K562 (cell line): ENCODE data around the gene PCID2. TPM values are rescaled to one million over a fixed set of nuclear protein-coding genes. Genes with fewer than 3 reads are reported as not detected.
A peak's percentile ranks its signal among the peaks of the same experiment; 100 is the strongest.

Source experiments
- ARID1B ChIP-seq: fragments of 450-650 bp; IDR thresholded peaks from 2 replicates; pipeline ENCODE4 v1.6.1; 2016; ENCODE audit warnings: antibody characterized with exemption, mild to moderate bottlenecking, inconsistent platforms
- ATF7 ChIP-seq: fragments of 450-650 bp; IDR thresholded peaks from 2 replicates; pipeline ENCODE4 v1.7.1; 2014; ENCODE audit warnings: mild to moderate bottlenecking, moderate library complexity
- CBFA2T3 ChIP-seq: fragments of 450-650 bp; IDR thresholded peaks from 2 replicates; pipeline ENCODE4 v1.6.1; 2017
- CREM ChIP-seq: IDR thresholded peaks from 2 replicates; pipeline ENCODE4 v1.6.1; 2014; ENCODE audit warnings: antibody characterized with exemption, low read depth
- CTBP1 ChIP-seq: fragments of 450-650 bp; IDR thresholded peaks from 2 replicates; pipeline ENCODE4 v1.6.1; 2016; ENCODE audit warnings: borderline replicate concordance
- DIDO1 ChIP-seq: fragments of 450-650 bp; IDR thresholded peaks from 2 replicates; pipeline ENCODE4 v1.6.1; 2016; ENCODE audit warnings: low read depth, missing biosample characterization, missing genetic modification characterization
- EP400 ChIP-seq: fragments of 450-650 bp; IDR thresholded peaks from 2 replicates; pipeline ENCODE4 v1.6.1; 2017; ENCODE audit warnings: antibody characterized with exemption, mild to moderate bottlenecking, moderate library complexity
- ETV6 ChIP-seq, 3 experiments: fragments of 150-350 bp in 1 of 3; sonication (generic) in 1 of 3; formaldehyde crosslinking in 1 of 3; IDR thresholded peaks; 2 replicates each; pipeline versions ENCODE4 v1.6.1 to v1.8.0; 2014 to 2022; ENCODE audit warnings: borderline replicate concordance in 2 of 3, low read depth in 2 of 3, antibody characterized with exemption in 1 of 3, low read length in 1 of 3, mild to moderate bottlenecking in 1 of 3, missing genetic modification reagents in 1 of 3
- FOXJ2 ChIP-seq: fragments of 200-800 bp; sonication (Bioruptor generic); IDR thresholded peaks from 2 replicates; pipeline ENCODE4 v1.6.1; 2016; ENCODE audit warnings: missing genetic modification characterization, missing compliant biosample characterization
- MEF2D ChIP-seq: conservative IDR thresholded peaks from 2 replicates; pipeline ENCODE4 v1.6.1; 2016; ENCODE audit warnings: low read depth, missing genetic modification characterization, missing compliant biosample characterization
- MTA3 ChIP-seq: fragments of 450-650 bp; formaldehyde crosslinking; IDR thresholded peaks from 2 replicates; pipeline ENCODE4 v1.6.1; 2017; ENCODE audit warnings: mild to moderate bottlenecking, borderline replicate concordance
- NCOA1 ChIP-seq: fragments of 450-650 bp; IDR thresholded peaks from 2 replicates; pipeline ENCODE4 v1.6.1; 2016; ENCODE audit warnings: low read depth
- NRF1 ChIP-seq, 2 experiments: fragments of 450-650 bp; IDR thresholded peaks in 1 of 2; conservative IDR thresholded peaks in 1 of 2; 2 replicates each; pipeline ENCODE4 v1.6.1; 2014; ENCODE audit warnings: mild to moderate bottlenecking in 2 of 2
- PCBP1 ChIP-seq: fragments of 200-400 bp; formaldehyde crosslinking; IDR thresholded peaks from 2 replicates; pipeline ENCODE4 v1.6.1; 2018; ENCODE audit warnings: mild to moderate bottlenecking, low read depth, low read length; ENCODE audit not compliant: poor library complexity, severe bottlenecking
- POLR2A ChIP-seq: fragments of 450-650 bp; conservative IDR thresholded peaks from 2 replicates; pipeline ENCODE4 v1.6.1; 2016
- POLR2AphosphoS5 ChIP-seq: IDR thresholded peaks from 2 replicates; pipeline ENCODE4 v1.6.1; 2011; ENCODE audit warnings: mild to moderate bottlenecking, low read depth, low read length, moderate library complexity; ENCODE audit not compliant: control insufficient read depth, insufficient read depth
- RFX1 ChIP-seq: fragments of 450-650 bp; IDR thresholded peaks from 2 replicates; pipeline ENCODE4 v1.6.1; 2016; ENCODE audit warnings: mild to moderate bottlenecking, moderate library complexity
- SOX6 ChIP-seq: fragments of 450-650 bp; IDR thresholded peaks from 2 replicates; pipeline ENCODE4 v1.6.1; 2014; ENCODE audit warnings: mild to moderate bottlenecking
- TEAD4 ChIP-seq, 2 experiments: sonication (generic) in 1 of 2; formaldehyde crosslinking in 1 of 2; IDR thresholded peaks; 2 replicates each; pipeline versions ENCODE4 v1.6.1 to v1.8.0; 2012 to 2022; ENCODE audit warnings: borderline replicate concordance in 1 of 2, inconsistent platforms in 1 of 2, low read length in 1 of 2, mild to moderate bottlenecking in 1 of 2, missing genetic modification reagents in 1 of 2
- TRIM25 ChIP-seq: fragments of 450-650 bp; IDR thresholded peaks from 2 replicates; pipeline ENCODE4 v1.7.0; 2016; ENCODE audit warnings: borderline replicate concordance
- VEZF1 ChIP-seq: fragments of 200-800 bp; sonication (Bioruptor generic); IDR thresholded peaks from 2 replicates; pipeline ENCODE4 v1.6.1; 2017; ENCODE audit warnings: missing genetic modification characterization, missing compliant biosample characterization
- ZBTB33 ChIP-seq: sonication (generic); formaldehyde crosslinking; IDR thresholded peaks from 2 replicates; pipeline ENCODE4 v1.8.1; 2023; ENCODE audit warnings: mild to moderate bottlenecking, missing genetic modification reagents
- ZNF445 ChIP-seq: fragments of 250-450 bp; sonication (Bioruptor Pico); IDR thresholded peaks from 2 replicates; pipeline ENCODE4 v1.4.0; 2020; ENCODE audit warnings: low read depth, mild to moderate bottlenecking, moderate library complexity
- polyA plus RNA-seq, 8 experiments: library from polyadenylated mRNA; depleted of rRNA in 4 of 8; stranded (reverse) in 5 of 8; unstranded in 3 of 8; fragments of >200 nt; fragmentation: Nextera tagmentation in 2 of 8; fragmentation: Illumina TruSeq in 1 of 8; extraction: Ambion mirVana in 2 of 8; extraction: Trizol in 1 of 8; gene quantifications; 2 replicates each; pipeline versions ENCODE4 v1.2.1 to v1.2.3, GENCODE V29; 2011 to 2014; ENCODE audit warnings: inconsistent platforms in 1 of 8, missing spikeins in 1 of 8
- total RNA-seq, 7 experiments: library from RNA; depleted of rRNA in 6 of 7; stranded (reverse); fragments of >200 nt in 6 of 7; fragmentation: Illumina TruSeq in 2 of 7; extraction: Trizol in 2 of 7; gene quantifications; 2 replicates each; pipeline versions ENCODE4 v1.2.1 to v1.2.3, GENCODE V29; 2011 to 2021; ENCODE audit warnings: low replicate concordance in 1 of 7

Gene PCID2
- total and polyA plus RNA-seq, 9 of the 15 experiments (the other 6 are each of a cell fraction or from before 2014, with no cell fraction given): 39.6 to 117 (median 59.6) TPM

- TF ChIP-seq VEZF1 (CRISPR knock-in tag) (no peak), ZNF445 (CRISPR knock-in tag) (no peak), POLR2A (no peak), PCBP1 (no peak), CREM (peak; percentile 36; the same call in 1 of the 2 replicates), ARID1B (peak; percentile 75), DIDO1 (no peak), NCOA1 (0 out of 2 replicates have a peak, but pooled peaks have one; percentile 14), MEF2D (tag) (no peak), TEAD4 (IDR thresholded peaks at IDR 0.05; ENCODE audit: low read length) (peak; percentile 48; the same call in 1 of the 2 replicates), TEAD4 (CRISPR knock-in tag; IDR thresholded peaks at IDR 0.05; ENCODE audit: borderline replicate concordance) (no peak), TRIM25 (no peak), NRF1 (conservative IDR thresholded peaks at IDR 0.05 in 1 of 2, IDR thresholded peaks at IDR 0.05 in 1 of 2) (peak in 1 of 2 experiments; percentile 39; a peak in 1 of 4 replicates), CTBP1 (peak; percentile 41; the same call in 1 of the 2 replicates), CBFA2T3 (peak; percentile 76), FOXJ2 (tag) (no peak), ATF7 (peak; percentile 52; the same call in 1 of the 2 replicates), ETV6 (IDR thresholded peaks at IDR 0.05; ENCODE audit: borderline replicate concordance in 1 of 2, low read depth in 2 of 2, low read length in 1 of 2) (no peak), ETV6 (CRISPR knock-in tag; IDR thresholded peaks at IDR 0.05; ENCODE audit: borderline replicate concordance) (no peak), RFX1 (no peak), MTA3 (0 out of 2 replicates have a peak, but pooled peaks have one; percentile 39), POLR2AphosphoS5 (0 out of 2 replicates have a peak, but pooled peaks have one; percentile 38), SOX6 (peak; percentile 13; the same call in 1 of the 2 replicates), ZBTB33 (CRISPR knock-in tag) (0 out of 2 replicates have a peak, but pooled peaks have one; percentile 29), EP400 (peak; percentile 39)
Observed at GRCh38 chr13:113219256-113219940, 10.9 kb upstream of the PCID2 start (continued).
